HG03135 (cell line): Measurements from ENCODE around the gene XKR7.
A peak's percentile ranks its signal among the peaks of the same experiment; 100 is the strongest.

Source experiments
- ATAC-seq: cut with Tn5 transposase; IDR thresholded peaks from one replicate; pipeline ENCODE4 v1.9.1; 2021; ENCODE audit warnings: mild to moderate bottlenecking, moderate library complexity; ENCODE audit not compliant: unreplicated experiment

The XKR7 gene

GRCh38 chr20:31939661-31940060, 28.3 kb upstream of the XKR7 start:
- ATAC-seq, result no peak

GRCh38 chr20:31943052-31943471, 24.9 kb upstream of the XKR7 start:
- ATAC-seq, result no peak

GRCh38 chr20:31945319-31945718, 22.6 kb upstream of the XKR7 start:
- no peak for ATAC-seq

- ATAC-seq, result no peak
Observed at GRCh38 chr20:31945785-31946184, 22.2 kb upstream of the XKR7 start.

DNA sequence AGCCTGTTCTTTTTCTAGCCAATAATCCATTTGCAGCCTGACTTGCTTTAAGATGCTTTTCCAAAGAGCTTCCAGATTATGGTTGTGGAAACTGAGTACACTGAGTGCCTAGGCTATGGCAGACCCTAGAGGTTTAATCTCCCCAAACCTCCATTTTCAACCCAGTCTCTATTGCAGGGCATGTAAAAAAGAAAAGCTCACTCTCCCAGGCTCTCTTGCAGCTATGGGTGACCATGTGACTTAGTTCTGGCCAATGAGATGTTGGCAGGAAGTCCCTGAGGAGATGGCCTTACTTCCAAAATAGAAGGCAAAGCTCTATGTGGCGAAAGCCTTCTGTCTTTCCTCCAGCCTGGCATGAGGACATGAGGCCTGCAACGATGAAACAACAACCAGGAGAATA, 19.9 kb upstream of the XKR7 start:
- no peak for ATAC-seq

DNA sequence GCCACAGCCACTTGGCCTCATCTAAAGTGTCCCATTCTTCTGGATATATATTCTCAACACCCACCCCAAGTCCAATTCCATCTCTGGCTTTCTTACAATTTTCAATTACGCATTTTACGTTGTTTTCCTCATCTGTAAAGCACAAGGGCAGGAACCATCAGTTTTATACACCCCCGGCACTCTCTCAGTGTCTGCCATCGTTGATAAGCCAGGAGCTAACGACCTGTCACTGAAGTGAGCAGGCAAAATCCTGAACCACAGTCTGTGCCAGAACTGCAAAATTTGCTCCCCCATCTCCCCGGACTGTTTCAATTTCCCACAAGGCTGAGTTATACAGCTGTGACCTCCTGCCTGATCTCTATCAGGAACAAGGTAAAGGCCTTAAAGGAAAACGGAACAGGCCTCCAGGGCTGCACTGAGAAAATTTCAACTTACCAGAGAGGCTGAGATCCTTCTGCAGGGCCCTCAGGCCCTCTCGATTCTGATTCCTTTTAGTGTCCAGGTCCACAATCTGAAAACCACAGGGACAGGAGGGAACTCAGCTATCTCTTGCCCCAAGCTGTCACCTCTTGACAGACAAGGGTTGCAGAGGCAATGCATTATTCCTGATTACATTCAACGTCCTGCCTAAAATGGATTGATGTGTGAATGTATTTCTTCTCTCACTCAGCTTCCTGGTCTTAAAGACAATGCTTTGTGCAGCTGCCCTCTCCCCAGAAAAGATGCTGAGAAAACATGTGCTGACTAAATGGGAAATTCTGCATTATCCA, 17.9 kb upstream of the XKR7 start:
- no peak for ATAC-seq

GRCh38 chr20:31951203-31951529, 16.8 kb upstream of the XKR7 start:
- ATAC-seq, result no peak

DNA sequence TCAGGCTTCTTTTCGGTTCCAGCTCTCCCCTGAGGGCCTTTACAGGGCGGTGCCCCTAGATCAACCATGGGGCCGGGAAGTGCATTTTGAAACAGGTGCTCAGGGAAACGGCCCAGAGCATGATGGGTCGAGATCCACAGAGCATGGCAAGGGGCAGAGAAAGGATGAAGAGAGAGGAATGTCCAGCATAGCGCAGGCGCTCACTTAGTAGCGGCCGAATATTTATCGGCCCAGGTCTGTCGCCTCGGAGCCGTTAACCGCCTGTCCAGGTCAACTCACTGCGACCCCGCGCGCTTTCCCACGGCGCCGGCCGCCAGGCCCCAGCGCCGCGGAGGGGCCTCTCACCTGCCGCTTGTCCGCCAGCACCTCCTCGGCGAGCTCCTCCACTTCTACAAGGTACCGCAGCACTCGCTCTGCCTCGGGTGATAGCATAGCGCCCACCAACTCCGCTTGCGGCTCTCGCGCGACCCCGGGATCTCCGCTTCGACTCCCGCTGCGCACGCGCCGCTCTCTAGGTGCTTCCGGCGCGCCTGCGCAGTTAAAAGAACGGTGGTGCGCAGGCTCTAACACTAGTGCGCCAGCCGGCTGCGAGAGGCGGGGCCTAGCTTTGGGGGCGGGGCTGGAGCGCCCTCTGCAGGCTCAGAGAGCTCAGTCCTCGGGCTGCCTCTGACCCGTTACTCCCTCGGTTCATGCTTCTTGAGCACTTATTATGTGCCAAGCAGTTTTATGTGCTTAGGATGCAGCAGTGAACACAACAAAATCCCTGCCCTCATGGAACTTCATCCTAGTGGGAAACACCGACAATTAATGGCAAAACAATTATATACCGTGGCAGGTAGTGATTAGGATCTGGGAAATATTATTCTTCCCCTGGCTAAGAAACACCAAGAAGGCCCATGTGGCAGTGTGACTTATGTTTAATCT, 16.2 kb upstream of the XKR7 start, which contains the start of gene PDRG1:
TSS of gene PDRG1 (minus strand) at position 517 of the 924 bp plus-strand sequence. CDS start at position 432, 85 bp downstream.
- peak; percentile 90 for ATAC-seq

DNA sequence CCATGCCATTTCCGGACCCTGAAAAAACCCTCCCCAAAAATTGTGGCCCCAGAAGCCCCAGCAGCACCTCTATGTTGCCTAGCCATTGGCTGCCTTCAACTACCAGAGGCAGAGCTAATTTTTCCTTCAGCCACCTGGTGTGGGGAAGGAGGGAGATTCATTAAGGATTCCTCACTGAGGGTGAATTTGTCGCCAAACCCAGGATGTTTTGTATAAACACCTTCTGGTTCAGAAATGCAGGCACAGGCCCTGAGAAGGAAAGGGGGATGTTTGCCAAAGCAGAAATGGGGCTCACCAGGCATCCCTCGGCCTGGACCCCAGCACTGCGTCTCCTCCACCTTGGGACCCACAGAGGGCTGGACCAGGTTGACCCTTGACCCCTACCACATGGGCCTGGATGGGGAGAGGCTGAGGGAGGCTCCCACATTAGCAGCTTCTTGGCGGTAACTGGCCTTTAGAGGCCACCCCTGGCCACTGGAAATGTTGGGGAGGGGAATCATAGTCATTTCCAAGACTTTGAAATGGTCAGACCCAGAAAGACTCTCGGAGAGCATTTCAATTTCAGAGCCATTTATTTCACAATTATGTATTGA, 14.3 kb upstream of the XKR7 start:
- ATAC-seq, result no peak

- ATAC-seq, result no peak
Observed at GRCh38 chr20:31954500-31954899, 13.5 kb upstream of the XKR7 start.

DNA sequence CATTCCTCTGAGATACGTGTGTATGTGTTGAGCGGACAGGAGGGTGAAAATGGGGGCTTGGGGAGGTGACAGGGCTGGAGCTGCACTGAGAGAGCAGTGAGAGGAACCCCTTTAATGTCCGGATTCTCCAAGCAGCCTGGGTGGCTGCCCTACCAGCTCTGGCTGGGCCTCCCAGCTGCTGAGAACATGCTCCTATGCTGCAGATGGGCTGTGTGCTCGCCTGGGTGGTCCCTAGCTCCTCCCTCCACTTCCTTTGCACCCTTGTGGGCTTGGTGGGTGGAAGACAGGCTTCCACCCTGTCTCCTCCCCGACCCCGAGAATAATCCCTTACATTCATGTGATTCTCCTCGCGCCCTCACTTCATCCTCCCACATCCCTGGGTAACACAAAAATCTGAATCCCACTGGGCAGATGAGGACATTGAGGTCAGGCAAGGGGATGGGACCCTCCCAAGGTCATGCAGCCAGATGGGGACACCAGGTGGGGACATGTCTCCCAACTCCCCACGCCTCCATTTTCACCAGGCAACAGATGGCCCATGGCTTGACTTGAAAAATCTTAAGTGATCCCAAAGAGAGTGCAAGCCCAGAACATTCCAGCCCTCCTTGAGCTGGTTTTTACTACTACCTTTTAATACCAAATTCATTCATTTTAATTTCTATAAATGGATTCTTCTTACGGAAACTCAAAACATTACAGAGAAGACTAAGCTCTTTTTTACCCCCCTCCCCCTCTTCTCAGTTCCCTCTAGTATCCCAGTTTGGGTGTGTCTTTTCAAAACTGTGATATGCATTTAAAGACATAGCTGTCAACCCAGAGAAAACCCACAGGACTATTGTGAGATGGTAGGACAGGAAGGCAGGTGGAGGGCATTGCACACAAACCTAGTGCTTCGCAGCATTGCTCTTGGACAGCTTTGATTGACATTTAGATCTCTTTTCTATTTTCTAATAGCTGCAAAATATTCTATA, 11.1 kb upstream of the XKR7 start:
- ATAC-seq, result no peak

- no peak for ATAC-seq
Observed at GRCh38 chr20:31962761-31963160, 5.2 kb upstream of the XKR7 start.

DNA sequence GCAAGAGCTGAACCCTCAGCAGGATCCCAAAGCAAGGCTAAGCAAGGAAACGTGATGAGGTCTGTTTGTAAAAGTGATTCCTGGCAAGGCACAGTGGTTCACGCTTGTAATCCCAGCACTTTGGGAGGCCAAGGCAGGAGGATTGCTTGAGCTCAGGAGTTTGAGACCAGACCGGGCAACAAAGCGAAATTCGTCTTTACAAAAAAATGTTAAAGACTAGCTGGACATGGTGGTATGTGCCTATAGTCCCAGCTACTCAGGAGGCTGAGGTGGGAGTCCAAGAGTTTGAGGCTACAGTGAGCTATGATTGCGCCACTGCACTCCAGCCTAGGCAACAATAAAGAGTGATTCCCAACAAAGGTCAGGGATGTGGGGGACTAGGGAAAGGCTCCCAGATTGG, 4.1 kb upstream of the XKR7 start:
- no peak for ATAC-seq

- no peak for ATAC-seq
Observed at GRCh38 chr20:31966991-31967655, 828 bp upstream of the XKR7 start.

DNA sequence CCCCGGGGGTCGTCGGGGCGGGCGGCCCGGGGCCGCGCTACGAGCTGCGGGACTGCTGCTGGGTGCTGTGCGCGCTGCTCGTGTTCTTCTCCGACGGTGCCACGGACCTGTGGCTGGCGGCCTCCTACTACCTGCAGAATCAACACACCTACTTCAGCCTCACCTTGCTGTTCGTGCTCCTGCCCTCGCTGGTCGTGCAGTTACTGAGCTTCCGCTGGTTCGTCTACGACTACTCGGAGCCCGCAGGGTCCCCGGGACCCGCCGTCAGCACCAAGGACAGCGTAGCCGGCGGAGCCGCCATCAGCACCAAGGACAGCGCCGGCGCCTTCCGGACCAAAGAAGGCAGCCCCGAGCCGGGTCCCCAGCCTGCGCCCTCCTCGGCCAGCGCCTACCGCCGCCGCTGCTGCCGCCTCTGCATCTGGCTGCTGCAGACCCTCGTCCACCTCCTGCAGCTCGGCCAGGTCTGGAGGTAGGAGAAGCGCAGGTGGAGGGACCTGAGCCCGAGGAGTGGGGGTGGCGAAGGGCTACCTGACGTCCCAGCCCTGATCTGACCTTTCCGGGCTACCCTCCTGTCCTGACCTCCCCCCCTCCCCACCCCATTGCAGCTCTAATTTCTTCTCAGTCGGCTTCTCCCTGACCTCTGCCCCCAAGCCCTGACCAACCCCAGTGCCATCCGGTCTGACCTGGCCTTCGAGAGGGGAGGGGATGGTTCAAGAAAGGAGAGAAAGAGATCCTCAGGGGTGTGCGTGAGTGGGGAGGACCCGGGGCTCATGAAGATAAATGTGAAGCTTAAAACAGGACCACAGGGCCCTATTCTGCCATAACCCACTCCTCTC, 558 bp downstream of the XKR7 start:
- ATAC-seq, result no peak

GRCh38 chr20:31969991-31970390, 2.0 kb downstream of the XKR7 start:
- no peak for ATAC-seq

GRCh38 chr20:31972471-31973021, 4.6 kb downstream of the XKR7 start:
- ATAC-seq, result no peak

DNA sequence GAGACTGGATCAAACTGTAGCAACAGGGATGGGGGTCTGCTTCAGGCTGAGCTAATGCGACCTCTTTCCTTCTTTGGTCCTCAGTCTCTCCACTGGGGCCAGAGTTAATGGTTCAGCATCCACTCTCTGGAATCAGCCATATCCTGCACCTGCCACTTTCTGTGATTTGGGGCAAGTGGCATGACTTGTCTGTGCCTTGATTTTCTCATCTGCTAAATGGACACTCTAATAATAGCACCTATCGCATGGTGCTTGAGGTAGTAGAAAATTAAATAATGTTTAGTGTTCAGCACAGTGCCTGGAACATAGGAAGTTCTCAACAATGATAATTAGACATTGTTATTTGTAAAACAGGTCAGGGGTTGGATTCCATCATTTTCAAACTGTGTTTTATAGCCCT, 6.3 kb downstream of the XKR7 start:
- ATAC-seq, result no peak
